ENCODE measurements around the gene ARFGEF3.

ARFGEF3 gene

DNA sequence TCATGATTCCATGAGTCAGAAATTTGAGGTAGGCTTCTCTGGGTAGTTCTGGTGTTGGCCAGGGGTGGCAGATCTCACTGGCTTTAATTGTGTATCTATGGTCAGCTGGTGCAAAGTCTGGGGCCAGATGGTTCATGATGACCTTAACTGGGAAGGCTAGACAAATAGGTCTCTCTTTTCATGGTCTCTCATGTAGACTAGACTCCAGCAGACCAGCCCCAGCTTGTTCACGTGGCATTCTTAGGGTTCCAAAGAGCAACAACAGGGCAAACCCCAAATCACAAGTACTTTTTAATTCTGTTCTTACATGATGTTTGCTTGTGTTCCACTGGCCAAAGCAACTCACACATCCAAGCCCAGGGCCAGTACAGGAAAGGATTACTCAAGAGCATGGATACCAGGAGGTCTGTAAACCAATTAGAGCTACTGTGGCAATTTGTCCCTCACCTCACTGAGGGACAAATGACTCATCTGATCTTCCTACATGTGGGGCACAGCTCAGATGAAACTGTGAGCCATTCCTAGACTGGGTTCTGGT lies 136.1 kb downstream of the ARFGEF3 start:
- no peak for DNase-seq

- DNase-seq: no peak
Observed at GRCh38 chr6:138300469-138300868, 138.7 kb downstream of the ARFGEF3 start.

DNA sequence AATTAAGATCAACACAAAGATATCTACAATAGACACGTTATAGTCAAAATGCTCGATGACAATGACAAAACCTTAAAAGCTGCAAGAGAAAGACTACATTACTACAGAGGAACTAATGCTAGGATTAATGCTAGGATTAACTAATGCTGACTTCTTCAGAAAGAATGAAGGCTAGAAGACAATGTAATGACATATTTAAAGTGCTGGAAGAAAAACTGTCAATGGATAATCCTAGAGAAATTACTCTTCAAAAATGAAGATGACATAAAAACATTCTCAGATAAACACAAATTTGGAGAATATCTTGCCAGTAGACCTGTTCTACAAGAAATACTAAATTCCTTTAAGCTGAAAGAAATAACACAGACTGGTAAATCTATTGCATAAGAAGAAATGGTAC lies 140.8 kb downstream of the ARFGEF3 start:
- DNase-seq: no peak

DNA sequence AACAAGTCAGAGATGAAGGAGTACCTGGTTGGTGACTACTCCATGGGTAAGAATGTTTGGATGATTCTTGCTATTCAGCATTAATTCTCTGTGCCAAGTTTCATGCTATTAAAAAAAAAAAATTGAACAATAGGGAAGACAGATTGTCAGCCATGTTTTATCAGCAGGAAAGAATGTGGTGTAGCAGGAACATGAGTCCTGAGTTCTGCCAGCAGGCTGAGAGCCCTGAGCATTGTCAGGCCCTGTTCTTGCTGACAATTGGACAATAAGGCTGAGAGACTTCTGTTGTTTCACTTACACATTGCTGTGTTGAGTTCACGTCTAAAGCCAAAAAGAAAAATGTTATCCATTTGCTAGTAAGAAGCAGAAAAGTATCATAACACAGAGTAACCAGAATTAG lies 145.6 kb downstream of the ARFGEF3 start:
- DNase-seq: no peak

DNA sequence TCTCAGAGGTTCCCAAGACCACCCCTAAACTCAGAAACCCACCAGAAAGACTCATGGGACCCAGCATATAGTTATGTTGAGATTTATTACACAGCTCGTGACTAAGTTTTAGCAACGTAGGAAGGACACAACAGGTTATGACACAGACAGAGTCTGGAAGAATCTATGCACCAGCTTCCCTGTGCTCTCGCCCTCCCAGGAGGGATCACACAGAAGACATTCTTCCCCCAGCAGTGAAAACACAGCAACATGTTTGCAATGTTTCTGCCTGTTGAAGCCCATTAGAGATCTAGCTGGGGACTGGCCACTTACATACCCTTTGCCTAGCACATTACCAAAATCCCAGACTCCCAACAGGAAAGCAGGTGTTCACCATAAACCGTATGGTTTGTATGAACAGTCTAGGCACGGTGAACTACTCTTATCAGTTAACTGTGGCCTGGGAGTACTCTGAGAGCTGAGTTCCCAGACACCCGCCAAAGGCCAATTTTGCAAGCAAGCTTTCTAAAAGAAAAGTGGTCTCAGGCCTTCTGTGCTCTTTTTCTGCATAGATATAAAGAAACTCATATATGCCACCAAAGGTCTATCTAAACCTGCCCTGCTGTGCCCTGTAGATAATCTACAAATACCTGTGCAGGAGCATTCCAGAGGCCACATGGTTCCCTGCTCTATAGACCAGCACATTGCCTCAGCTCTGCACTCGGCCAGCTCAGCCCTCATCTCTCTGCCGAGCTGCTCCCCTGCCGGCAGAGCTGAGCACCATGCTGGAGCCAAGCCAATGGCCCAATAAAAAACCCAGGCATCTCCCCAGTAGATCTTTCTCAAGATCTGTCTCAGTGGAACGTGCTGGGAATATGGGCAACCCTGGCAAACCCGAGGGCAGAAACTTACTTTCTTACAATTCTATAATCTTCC lies 146.3 kb downstream of the ARFGEF3 start:
- peak in 22 of 56 donors; percentile 8 to 51 (median 24) for DNase-seq

DNA sequence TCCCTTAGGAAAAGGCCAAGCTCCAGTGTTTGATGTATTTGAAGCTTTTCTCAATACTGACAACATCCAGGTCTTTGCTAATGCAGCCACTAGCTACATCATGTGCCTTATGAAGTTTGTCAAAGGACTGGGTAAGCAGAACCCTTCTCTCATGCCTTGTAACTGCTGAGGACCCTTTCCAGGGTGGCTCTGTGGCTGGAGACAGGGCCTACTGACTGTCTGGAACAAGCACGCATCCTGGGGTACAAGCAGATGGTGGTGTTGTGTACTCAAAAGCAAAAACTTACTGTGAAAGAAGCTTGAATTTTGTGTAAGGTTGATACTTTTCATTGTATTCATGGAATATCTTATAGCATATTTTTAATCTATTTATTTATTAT lies 147.0 kb downstream of the ARFGEF3 start:
- DNase-seq: no peak

DNA sequence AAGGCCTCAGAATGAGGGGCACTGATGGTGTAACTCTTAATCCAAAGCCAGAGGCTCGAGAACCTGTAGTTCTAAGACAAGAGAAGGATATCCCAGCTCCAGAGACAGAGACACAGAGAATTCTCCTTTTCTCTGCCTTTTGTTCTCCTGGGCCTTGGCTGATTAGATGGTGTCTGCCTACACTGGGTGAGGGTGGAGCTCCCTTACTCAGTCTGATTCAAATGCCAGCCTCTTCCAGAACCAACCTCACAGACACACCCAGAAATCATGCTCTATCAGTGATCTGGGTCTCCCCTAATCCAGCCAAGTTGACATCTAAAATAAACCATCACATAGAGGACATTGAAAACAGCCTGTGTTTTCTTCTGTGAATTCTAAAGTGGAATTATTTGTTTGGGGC lies 148.0 kb downstream of the ARFGEF3 start:
- DNase-seq: no peak

DNA sequence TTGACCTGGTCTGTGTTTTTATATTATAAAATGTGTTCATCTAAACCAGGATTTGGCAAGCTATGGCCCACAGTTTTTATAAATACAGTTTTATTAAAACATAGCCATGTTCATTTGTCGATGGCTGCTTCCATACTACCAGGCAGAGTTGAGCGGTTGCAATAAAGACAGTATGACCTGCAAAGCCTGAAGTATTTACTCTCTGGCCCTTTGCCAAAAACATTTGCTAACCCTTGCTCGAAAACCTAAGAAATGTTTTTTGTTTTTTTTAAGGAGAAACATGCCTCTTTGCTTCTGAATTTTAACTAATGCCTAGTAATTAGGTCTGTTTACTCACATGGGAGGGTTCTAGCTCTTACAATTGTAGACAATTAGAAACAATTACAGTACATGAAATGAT lies 148.6 kb downstream of the ARFGEF3 start:
- DNase-seq: no peak

DNA sequence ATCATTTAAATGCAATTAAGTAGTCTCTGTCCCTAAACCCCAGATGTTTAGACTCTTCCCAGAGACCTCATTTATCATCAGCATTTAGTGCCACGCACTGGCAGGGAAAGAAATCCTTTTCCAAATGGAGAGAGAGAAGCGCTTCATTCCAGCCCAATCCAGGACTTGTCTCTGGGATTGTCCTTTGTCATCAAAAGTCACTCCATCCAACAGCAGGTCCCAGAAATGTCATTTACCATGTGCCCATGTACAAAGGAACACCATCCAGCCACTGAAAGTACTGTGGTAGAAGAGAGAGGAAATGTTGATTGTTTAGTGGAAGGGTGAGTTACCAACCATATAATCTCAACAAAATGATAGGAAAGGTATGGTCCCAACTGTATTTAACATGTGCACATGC lies 149.1 kb downstream of the ARFGEF3 start:
- no peak for DNase-seq

DNA sequence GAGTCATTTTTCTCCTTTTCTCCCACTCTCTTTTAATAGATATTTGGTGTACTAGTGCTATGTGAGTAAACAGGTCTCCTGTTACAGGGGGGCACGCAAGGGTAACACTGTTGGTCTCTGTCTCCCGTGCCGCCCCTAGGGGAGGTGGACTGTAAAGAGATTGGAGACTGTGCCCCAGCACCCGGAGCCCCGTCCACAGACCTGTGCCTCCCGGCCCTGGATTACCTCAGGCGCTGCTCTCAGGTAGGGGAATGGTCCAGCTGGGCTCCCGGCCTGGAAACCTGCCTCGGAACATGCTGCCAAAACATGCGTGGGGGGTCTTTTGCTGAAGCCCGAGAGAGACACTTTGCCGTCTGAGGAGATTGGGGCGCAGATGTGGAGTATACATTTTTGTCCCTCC lies 149.5 kb downstream of the ARFGEF3 start:
- no peak for DNase-seq

DNA sequence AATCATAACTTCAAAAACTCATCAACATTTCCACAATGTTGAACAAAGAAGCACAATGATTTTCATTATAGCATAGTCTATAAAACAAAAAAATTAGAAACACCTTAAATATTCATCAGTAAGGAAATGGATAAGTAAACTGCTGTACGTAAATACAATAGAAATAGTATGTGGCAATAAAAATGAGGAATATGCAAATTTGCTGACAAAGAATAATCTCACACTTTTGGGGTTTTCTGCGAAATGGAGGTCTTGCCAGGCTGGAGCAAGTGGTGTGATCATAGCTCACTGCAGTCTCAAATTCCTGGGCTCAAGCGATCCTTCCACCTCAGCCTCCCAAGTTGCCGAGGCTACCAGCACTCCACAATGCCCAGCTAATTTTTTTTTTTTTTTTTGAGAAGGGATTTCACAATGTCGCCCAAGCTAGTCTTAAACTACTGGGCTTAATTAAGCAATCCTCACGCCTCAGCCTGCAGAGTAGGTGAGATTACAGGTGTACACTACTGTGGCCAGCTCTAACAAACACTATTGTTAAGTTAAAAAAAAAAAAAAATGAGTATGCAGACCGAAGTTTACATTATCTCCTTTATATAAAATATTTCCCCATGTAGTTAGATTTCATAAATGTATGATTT lies 157.1 kb downstream of the ARFGEF3 start:
- DNase-seq: no peak

DNA sequence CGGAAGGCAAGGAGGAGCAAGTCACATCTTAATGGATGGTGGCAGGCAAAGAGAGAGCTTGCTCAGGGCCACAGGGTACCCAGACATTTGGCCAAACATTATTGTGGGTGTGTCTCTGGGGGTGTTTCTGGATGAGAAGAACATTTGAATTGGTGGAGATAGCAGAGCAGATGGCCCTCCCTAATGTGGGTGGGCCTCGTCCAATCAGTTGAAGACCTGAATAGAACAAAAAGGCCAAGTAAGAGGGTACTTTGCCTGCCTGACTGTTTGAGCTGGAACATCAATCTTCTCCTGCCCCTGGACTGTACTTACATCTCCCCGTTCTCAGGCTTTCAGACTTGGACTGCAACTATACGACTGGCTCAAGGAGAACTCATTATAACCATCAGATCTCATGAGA lies 160.2 kb downstream of the ARFGEF3 start:
- no peak for DNase-seq

- DNase-seq: no peak
Observed at GRCh38 chr6:138323821-138324220, 162.1 kb downstream of the ARFGEF3 start.

- DNase-seq: no peak
Observed at GRCh38 chr6:138328210-138328609, 166.5 kb downstream of the ARFGEF3 start.

DNA sequence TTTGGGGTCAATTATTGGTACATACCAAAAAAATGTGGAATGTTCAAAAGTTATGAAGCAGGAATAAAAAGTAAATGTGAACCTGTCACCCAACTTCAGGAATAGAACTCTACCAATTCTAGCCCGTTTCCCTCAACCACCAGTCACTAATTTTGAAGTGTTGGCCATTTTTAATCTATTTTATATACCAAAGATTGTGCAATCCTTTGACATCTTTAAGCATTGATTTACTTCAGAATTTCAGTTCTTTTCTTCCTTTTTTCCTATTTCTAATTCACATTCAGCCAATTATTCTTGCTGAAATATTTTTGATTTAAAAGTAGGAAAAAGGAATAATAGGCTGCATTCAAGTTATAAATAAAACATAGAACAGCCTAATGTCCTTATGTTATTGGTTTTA lies 169.0 kb downstream of the ARFGEF3 start:
- DNase-seq: no peak

GRCh38 chr6:138331444-138331843 lies 169.7 kb downstream of the ARFGEF3 start:
- no peak for DNase-seq

GRCh38 chr6:138331984-138332383 lies 170.2 kb downstream of the ARFGEF3 start:
- no peak for DNase-seq

GRCh38 chr6:138334000-138334399 lies 172.3 kb downstream of the ARFGEF3 start:
- no peak for DNase-seq

- no peak for DNase-seq
Observed at GRCh38 chr6:138334963-138335362, 173.2 kb downstream of the ARFGEF3 start.

GRCh38 chr6:138336221-138336620 lies 174.5 kb downstream of the ARFGEF3 start:
- no peak for DNase-seq

GRCh38 chr6:138337076-138337475 lies 175.3 kb downstream of the ARFGEF3 start:
- DNase-seq: no peak

DNA sequence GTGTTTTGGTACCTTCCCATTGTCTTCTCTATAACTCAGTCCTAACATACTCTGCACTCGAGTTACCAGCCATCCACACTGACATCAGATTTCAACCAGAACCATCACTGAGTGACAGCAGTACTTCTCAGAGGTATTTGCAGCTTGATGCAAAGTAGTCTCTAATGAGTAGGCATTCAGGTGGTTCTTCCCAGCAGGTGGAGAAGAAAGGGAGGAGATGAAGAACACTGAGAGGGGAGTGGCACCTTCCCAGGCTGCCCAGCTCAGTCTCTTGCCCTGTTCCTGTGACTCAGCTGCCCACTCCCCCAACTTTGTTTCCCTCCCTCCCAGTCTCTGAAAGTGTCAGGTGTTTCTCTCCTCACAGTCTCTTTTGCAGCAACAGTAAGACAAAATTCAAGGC lies 177.3 kb downstream of the ARFGEF3 start:
- no peak for DNase-seq

DNA sequence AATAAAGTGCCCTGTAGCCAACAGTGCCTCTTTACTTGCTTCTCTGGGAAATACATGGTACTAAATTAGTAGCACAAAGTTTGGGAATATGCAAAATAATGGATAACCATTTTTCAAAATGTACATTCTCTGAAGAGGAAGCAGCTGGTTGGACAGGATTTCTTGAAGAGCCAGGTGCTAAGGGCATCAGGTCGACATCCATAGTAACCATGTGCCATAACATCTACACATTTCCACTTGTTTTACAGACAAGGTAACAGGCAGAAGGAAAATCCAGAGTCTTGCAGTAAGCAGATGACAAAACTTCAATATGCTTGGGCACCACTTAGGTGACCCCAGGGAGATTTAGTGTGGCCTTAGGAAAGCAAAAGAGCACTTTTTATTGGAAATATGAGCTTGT lies 179.4 kb downstream of the ARFGEF3 start:
- DNase-seq: no peak
